NOMO-1 treated with DMSO at 0.1 percent for 48 hours (cell line): ENCODE data around the gene ZSCAN29.

Experiments
- DNase-seq: peaks from one replicate; lab custom pipeline; 2025; ENCODE audit not compliant: unreplicated experiment; lab: John Stamatoyannopoulos, UW

Gene ZSCAN29

GRCh38 chr15:43352693-43353382, 18.0 kb downstream of the ZSCAN29 start:
- no peak for DNase-seq

- no peak for DNase-seq
Observed at GRCh38 chr15:43347114-43347513, 23.7 kb downstream of the ZSCAN29 start.

GRCh38 chr15:43346305-43346704, 24.5 kb downstream of the ZSCAN29 start:
- no peak for DNase-seq

- DNase-seq, result no peak
Observed at GRCh38 chr15:43330780-43331087, 40.1 kb downstream of the ZSCAN29 start.

GRCh38 chr15:43329960-43330779, 40.7 kb downstream of the ZSCAN29 start, which contains the start of gene LCMT2:
Gene LCMT2 (minus strand): TSS chr15:43330573. CDS start chr15:43330489, 84 bp downstream.
- DNase-seq, result peak; percentile 87

GRCh38 chr15:43329217-43329959, 41.5 kb downstream of the ZSCAN29 start:
- no peak for DNase-seq

- DNase-seq, result peak; percentile 12
Observed at GRCh38 chr15:43325039-43325684, 45.7 kb downstream of the ZSCAN29 start.

- no peak for DNase-seq
Observed at GRCh38 chr15:43318990-43319771, 51.7 kb downstream of the ZSCAN29 start.

- DNase-seq, result no peak
Observed at GRCh38 chr15:43317566-43318184, 53.2 kb downstream of the ZSCAN29 start.

- DNase-seq, result no peak
Observed at GRCh38 chr15:43316971-43317346, 53.9 kb downstream of the ZSCAN29 start.

GRCh38 chr15:43316016-43316970, 54.5 kb downstream of the ZSCAN29 start:
- no peak for DNase-seq

- DNase-seq, result no peak
Observed at GRCh38 chr15:43314171-43314570, 56.7 kb downstream of the ZSCAN29 start.

GRCh38 chr15:43312378-43312777, 58.5 kb downstream of the ZSCAN29 start:
- no peak for DNase-seq
